H1 (cell line): ENCODE measurements around the gene ATP11A. TPM values are rescaled to one million over a fixed set of nuclear protein-coding genes. Genes with fewer than 3 reads are reported as not detected.

Experiments
- CHD2 ChIP-seq: IDR thresholded peaks from 2 replicates; pipeline ENCODE4 v1.6.1; 2012; ENCODE audit warnings: low read length, improper control_type of control experiment
- CHD7 ChIP-seq: fragments of 300-600 bp; sonication (generic); IDR thresholded peaks from 2 replicates; pipeline ENCODE4 v1.7.1; 2012; ENCODE audit warnings: low read length, moderate library complexity, mild to moderate bottlenecking, inconsistent platforms; ENCODE audit not compliant: insufficient replicate concordance
- GTF2F1 ChIP-seq: IDR thresholded peaks from 2 replicates; pipeline ENCODE4 v1.6.1; 2012; ENCODE audit warnings: low read depth, low read length, improper control_type of control experiment, borderline replicate concordance
- POLR2A ChIP-seq, 2 experiments: IDR thresholded peaks; 1 replicate in 1 of 2; 2 replicates in 1 of 2; pipeline ENCODE4 v1.6.1; 2011; ENCODE audit warnings: low read depth in 2 of 2, low read length in 2 of 2, mild to moderate bottlenecking in 2 of 2; ENCODE audit errors: control extremely low read depth in 1 of 2
- RBBP5 ChIP-seq: IDR thresholded peaks from 2 replicates; pipeline ENCODE4 v1.7.1; 2012; ENCODE audit warnings: low read depth, mild to moderate bottlenecking, inconsistent platforms, low read length, moderate library complexity, borderline replicate concordance
- RXRA ChIP-seq: IDR thresholded peaks from 2 replicates; pipeline ENCODE4 v1.6.1; 2011; ENCODE audit warnings: low read depth, mild to moderate bottlenecking, low read length, moderate library complexity; ENCODE audit not compliant: insufficient read depth
- TAF1 ChIP-seq: IDR thresholded peaks from 2 replicates; pipeline ENCODE4 v1.6.1; 2011; ENCODE audit warnings: mild to moderate bottlenecking, low read depth, low read length
- TCF12 ChIP-seq: IDR thresholded peaks from 2 replicates; pipeline ENCODE4 v1.6.1; 2011; ENCODE audit warnings: low read depth, mild to moderate bottlenecking, low read length
- polyA plus RNA-seq, 7 experiments: library from polyadenylated mRNA; depleted of rRNA in 3 of 7; stranded (reverse) in 5 of 7; unstranded in 2 of 7; fragments of >200 nt in 5 of 7; fragments of 200-250 nt in 2 of 7; gene quantifications; 1 replicate in 5 of 7; 2 replicates in 1 of 7; 4 replicates in 1 of 7; pipeline versions ENCODE4 v1.2.1 to v1.2.3, GENCODE V29; 2011 to 2013; ENCODE audit warnings: missing spikeins in 2 of 7, mixed read lengths in 2 of 7
- total RNA-seq: library from RNA; stranded (reverse); fragmentation: NEBNext Ultra II Directional; extraction: Animal tissue kit (Norgen Biotek cat#: 25700); gene quantifications from 2 replicates; pipeline ENCODE4 v1.2.1, GENCODE V29; 2021

The ATP11A gene
- total and polyA plus RNA-seq, 2 of the 8 experiments (the other 6 are each of a cell fraction or from before 2014, with no cell fraction given) = 28.8 to 72.9 TPM

- TF ChIP-seq CHD7 (no peak), GTF2F1 (no peak), RXRA (no peak), RBBP5 (no peak), POLR2A (IDR thresholded peaks at IDR 0.05; ENCODE audit: control extremely low read depth in 1 of 2, low read depth in 2 of 2, low read length in 2 of 2) (no peak), TAF1 (no peak), TCF12 (no peak), CHD2 (no peak)
These were observed 6.3 kb upstream of the ATP11A start (continued) for GRCh38 chr13:112683581-112683980.
